GM19372 (cell line): ENCODE measurements around the gene UQCRQ.

ENCODE experiments used
- ATAC-seq: cut with Tn5 transposase; IDR thresholded peaks from one replicate; pipeline ENCODE4 v1.9.1; 2021; ENCODE audit warnings: mild to moderate bottlenecking, low read depth, moderate library complexity; ENCODE audit not compliant: unreplicated experiment

The UQCRQ gene

GRCh38 chr5:132866342-132867045 is at the start of gene UQCRQ, which contains the start of gene GDF9:
TSS of gene UQCRQ (plus strand) at chr5:132866642. CDS start at chr5:132866882, 240 bp downstream.
TSS of gene GDF9 (minus strand) at chr5:132866469. CDS start at chr5:132864533, 1,936 bp downstream.
- ATAC-seq: peak; percentile 98

- ATAC-seq: no peak
These were observed 49.4 kb upstream of the UQCRQ start for GRCh38 chr5:132817011-132817410.

- ATAC-seq: no peak
These were observed 47.0 kb upstream of the UQCRQ start for GRCh38 chr5:132819468-132819867.

GRCh38 chr5:132820162-132820754 is 46.2 kb upstream of the UQCRQ start:
- ATAC-seq: peak; percentile 80

- ATAC-seq: no peak
These were observed 45.1 kb upstream of the UQCRQ start for GRCh38 chr5:132821350-132821749.

- no peak for ATAC-seq
These were observed 44.7 kb upstream of the UQCRQ start for GRCh38 chr5:132821791-132822190.

GRCh38 chr5:132822650-132823480 is 43.6 kb upstream of the UQCRQ start:
- no peak for ATAC-seq

GRCh38 chr5:132823481-132824050 is 42.9 kb upstream of the UQCRQ start:
- no peak for ATAC-seq

- ATAC-seq: no peak
These were observed 42.0 kb upstream of the UQCRQ start for GRCh38 chr5:132824426-132824825.

- ATAC-seq: no peak
These were observed 41.2 kb upstream of the UQCRQ start for GRCh38 chr5:132825033-132825833.

GRCh38 chr5:132825834-132826391 is 40.5 kb upstream of the UQCRQ start:
- no peak for ATAC-seq

- no peak for ATAC-seq
These were observed 39.9 kb upstream of the UQCRQ start for GRCh38 chr5:132826424-132827082.

- no peak for ATAC-seq
These were observed 38.3 kb upstream of the UQCRQ start for GRCh38 chr5:132827943-132828673.

- ATAC-seq: no peak
These were observed 37.5 kb upstream of the UQCRQ start for GRCh38 chr5:132828846-132829494.

- ATAC-seq: peak; percentile 68
These were observed 36.6 kb upstream of the UQCRQ start for GRCh38 chr5:132829742-132830435.

GRCh38 chr5:132830436-132831094 is 35.9 kb upstream of the UQCRQ start, which contains the start of gene SHROOM1:
TSS of gene SHROOM1 (minus strand) at chr5:132830647. CDS start at chr5:132826140, 4,507 bp downstream.
- peak; percentile 70 for ATAC-seq
